Skeletal muscle cell (primary cell): ENCODE results near the gene APOL3.
"Not testable (repeated sequence)": the region's sequence is repeated elsewhere in the genome, so short reads cannot be mapped to it uniquely, and the experiment has no call there.

Source experiments
- DNase-seq: peaks from one replicate; pipeline ENCODE4 v3.0.0-alpha.2; 2010; ENCODE audit warnings: low read depth
- H3K4me3 ChIP-seq: 2 replicates; pipeline ENCODE4 v1.5.1; 2011; ENCODE audit warnings: low read depth, mild to moderate bottlenecking, control low read depth, low read length, moderate library complexity

APOL3 gene

GRCh38 chr22:36164621-36165020 is 4.1 kb upstream of the APOL3 start:
- no peak for DNase-seq
- H3K4me3 ChIP-seq: no peak overlapping the region

- H3K4me3 ChIP-seq: no peak overlapping the region
- DNase-seq: no peak
Measured at GRCh38 chr22:36163497-36163896, 2.9 kb upstream of the APOL3 start.

- no peak for DNase-seq
- no peak overlapping the region for H3K4me3 ChIP-seq
Measured at GRCh38 chr22:36162127-36163034, 1.8 kb upstream of the APOL3 start.

DNA sequence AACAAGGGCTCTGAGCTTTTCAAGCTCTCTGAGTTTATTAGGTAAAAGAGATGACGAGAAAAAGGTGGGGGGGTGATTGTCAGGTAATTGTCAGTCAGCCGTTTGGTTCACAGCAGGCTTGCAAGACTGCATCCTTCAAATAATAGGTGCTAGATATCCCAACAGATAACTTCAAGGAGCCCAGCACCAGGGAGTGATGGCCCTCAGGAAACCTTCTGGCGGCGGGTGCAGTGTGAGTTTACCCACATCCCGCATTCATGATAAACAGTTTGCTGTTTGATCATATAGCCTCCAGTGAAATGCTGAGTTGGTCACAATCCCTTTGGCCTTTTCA is 1.2 kb upstream of the APOL3 start:
- H3K4me3 ChIP-seq, DNase-seq: not testable (repeated sequence)

- DNase-seq: peak; percentile 36
- H3K4me3 ChIP-seq: peak overlapping the region; percentile 33
Measured at GRCh38 chr22:36156515-36157419, 3.8 kb downstream of the APOL3 start.

- H3K4me3 ChIP-seq: no peak overlapping the region
- no peak for DNase-seq
Measured at GRCh38 chr22:36156119-36156514, 4.4 kb downstream of the APOL3 start.

- no peak for DNase-seq
- H3K4me3 ChIP-seq: no peak overlapping the region
Measured at GRCh38 chr22:36155702-36156101, 4.9 kb downstream of the APOL3 start.

- no peak overlapping the region for H3K4me3 ChIP-seq
- DNase-seq: no peak
Measured at GRCh38 chr22:36154423-36154945, 6.1 kb downstream of the APOL3 start.

DNA sequence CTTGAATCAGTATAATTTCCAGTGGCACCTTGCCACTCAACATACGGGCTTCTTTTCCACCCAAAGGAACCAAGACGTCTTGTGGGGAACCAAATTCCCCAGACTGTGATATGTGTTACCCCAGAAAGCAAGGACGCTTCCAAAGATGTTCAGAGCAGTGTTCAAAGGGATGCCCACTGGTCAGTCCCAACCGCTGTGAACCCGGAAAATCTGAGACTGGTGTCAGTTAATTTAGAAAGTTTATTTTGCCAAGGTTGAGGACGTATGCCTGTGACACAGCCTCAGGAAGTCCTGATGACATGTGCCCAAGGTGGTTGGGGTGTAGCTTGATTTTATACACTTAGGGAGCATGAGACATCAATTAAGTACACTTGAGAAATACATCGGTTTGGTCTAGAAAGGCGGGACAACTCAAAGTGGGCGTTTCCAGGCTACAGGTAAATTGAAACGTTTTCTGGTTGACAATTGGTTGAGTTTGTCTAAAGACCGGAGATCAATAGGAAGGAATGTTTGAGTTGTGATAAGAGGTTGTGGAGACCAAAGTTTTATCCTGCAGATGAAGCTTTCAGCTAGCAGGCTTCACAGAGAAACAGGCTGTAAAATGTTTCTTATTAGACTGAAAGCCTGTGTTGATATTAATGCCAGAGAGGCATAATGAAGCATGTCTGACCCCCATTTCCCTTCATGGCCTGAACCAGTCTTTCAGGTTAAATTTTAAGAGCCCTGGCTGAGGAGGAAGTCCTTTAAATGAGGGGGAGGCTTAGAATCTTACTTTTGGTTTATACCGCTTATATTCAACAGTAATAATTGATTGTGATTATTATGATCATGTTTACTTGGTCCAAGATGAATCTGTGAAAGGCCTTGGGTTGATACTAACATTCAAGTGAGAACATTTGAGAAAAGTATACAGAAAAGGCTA is 6.8 kb downstream of the APOL3 start:
- no peak for DNase-seq

DNA sequence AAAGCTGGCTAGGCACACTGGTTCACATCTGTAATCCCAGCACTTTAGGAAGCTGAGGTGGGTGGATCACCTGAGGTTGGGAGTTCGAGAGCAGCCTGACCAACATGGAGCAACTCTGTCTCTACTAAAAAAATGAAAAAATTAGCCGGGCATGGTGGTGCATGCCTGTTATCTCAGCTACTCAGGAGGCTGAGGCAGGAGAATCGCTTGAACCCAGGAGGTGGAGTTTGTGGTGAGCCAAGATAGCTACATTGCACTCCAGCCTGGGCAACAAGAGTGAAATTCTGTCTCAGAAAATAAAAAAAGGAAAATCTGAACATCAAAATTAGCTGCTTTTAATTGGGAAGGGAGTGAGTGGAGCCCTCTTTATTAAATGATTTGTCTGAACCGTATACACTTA is 7.7 kb downstream of the APOL3 start:
- not testable (repeated sequence) for H3K4me3 ChIP-seq, DNase-seq

More for the DNA sequence above, 6.8 kb downstream of the APOL3 start:
- H3K4me3 ChIP-seq: no peak overlapping the region

DNA sequence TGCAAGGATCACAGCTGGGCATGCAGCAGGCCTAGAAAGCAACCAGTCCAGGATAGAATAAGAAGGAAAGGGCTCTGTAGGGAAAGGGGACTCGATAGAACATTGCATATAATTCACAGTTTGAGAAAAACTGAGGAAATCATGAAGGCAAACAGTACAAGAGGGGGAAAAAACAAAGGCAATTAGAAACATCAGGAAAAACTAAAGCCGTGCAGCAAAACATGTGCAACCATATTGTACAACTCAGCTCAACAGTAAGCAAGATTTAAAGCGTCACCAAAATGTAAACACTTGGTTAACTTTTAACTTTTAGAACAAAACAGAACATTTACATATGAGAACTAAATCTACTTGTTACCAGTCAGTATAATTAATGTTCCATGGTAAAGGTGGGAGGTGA is 8.5 kb downstream of the APOL3 start:
- DNase-seq: no peak
- H3K4me3 ChIP-seq: no peak overlapping the region

DNA sequence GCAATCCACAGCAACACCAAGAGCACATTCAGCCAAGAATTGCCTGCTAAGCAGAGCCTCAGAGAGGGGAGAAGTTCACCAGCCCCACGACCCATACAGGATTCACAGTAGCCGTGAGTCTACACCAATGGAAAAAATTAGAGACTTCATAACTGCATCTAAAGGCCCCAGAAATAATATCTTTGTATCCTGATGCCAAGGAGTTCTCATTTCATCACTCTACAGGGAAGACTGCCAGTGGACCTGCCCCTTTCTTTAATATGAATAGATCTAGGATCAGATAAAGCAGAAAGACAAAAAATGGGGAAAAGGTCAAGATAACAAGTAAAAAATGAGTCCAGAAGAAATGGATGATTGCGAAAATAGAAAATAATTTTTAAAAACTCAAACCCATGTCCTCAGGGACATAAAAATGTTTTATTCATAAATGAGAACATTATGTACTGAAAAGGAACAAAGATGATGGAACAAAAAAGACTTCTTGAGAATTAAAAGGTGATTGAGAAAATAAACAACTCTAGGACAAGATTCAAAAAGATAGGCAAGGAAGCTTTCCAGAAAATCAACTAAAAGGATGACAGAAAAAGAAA is 9.5 kb downstream of the APOL3 start:
- no peak overlapping the region for H3K4me3 ChIP-seq
- no peak for DNase-seq

GRCh38 chr22:36149441-36149840 is 11.1 kb downstream of the APOL3 start:
- no peak for DNase-seq

GRCh38 chr22:36148411-36148810 is 12.1 kb downstream of the APOL3 start:
- no peak for DNase-seq
- H3K4me3 ChIP-seq: no peak overlapping the region

More at GRCh38 chr22:36149441-36149840, 11.1 kb downstream of the APOL3 start:
- no peak overlapping the region for H3K4me3 ChIP-seq

- H3K4me3 ChIP-seq: no peak overlapping the region
- DNase-seq: no peak
Measured at GRCh38 chr22:36147196-36147791, 13.3 kb downstream of the APOL3 start.

DNA sequence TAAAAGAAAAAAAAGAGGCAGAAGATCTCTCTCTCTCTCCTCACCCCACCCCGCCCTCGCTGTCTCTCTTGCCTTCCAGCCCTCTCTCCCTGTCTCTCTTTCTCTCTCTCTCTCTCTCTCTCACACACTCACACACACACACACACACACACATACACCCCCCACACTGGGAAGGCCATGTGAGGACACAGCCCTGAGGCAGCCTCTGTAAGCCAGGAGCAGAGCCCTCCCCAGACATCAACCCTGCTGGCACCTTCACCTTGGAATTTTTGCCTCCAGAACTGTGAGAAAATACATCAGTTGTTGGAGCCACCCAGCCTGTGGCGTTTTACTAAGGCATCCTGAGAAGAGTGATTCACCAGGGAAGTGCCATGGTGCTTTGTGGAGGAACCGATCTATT is 14.7 kb downstream of the APOL3 start:
- DNase-seq: no peak

DNA sequence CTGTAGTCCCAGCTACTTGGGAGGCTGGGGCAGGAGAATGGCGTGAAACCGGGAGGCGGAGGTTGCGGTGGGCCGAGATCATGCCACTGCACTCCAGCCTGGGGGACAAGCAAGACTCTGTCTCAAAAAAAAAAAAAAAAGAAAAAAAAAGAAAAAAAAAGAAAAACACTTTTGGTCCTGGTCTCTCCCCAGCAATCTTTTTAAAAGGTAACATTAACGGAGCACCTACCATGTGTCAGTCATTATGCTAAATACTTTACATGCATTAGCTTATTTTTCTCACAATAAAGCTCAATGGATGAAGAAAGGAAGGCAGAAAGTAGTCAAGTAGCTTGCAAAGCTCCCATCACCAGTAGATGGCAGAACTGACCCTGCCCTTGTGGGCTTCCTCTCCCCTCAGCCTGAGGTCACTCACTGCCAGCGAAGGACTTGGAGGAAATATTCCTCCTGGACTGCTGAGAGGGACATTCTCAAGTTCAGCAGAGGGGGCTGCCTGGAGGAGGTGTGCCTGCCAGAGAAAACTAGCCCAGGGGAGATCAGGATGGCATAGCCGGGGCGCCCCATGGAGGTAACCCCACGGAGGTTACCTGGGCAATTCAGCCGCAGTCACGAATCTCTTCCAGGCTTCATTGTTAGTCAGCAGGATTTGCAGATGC is 15.5 kb downstream of the APOL3 start:
- H3K4me3 ChIP-seq: no peak overlapping the region
- DNase-seq: peak; percentile 21

More for the DNA sequence above, 14.7 kb downstream of the APOL3 start:
- no peak overlapping the region for H3K4me3 ChIP-seq

GRCh38 chr22:36143956-36144355 is 16.6 kb downstream of the APOL3 start:
- no peak overlapping the region for H3K4me3 ChIP-seq
- no peak for DNase-seq
